H1 (cell line): ENCODE results near the gene SLC15A4. TPM values are rescaled to one million over a fixed set of nuclear protein-coding genes. Genes with fewer than 3 reads are reported as not detected.

Experiments used
- CTCF ChIA-PET: fragments of 300-600 bp; sonication (Branson Sonifier 250); formaldehyde crosslinking; loops from one replicate; lab custom pipeline; 2021; ENCODE audit not compliant: partially characterized antibody; lab: Charles Lee
- POLR2A ChIA-PET: fragments of 300-600 bp; sonication (Branson Sonifier 250); formaldehyde crosslinking; loops from one replicate; lab custom pipeline; 2021; ENCODE audit warnings: inconsistent platforms; ENCODE audit not compliant: partially characterized antibody; lab: Charles Lee
- DNase-seq, 2 experiments: peaks; one replicate each; pipeline versions ENCODE4 v3.0.0 to v3.0.0-alpha.2; 2010 to 2022; ENCODE audit warnings: low spot score in 2 of 2, low read depth in 1 of 2, mixed read lengths in 1 of 2
- FAIRE-seq: peaks from 2 replicates; lab custom pipeline; 2011; peaks lifted over from hg19 to GRCh38; lab: Jason Lieb, UNC
- H2AFZ ChIP-seq: 2 replicates; pipeline ENCODE4 v1.8.1; 2012; ENCODE audit warnings: low read length, inconsistent platforms
- H2AK5ac ChIP-seq: 2 replicates; pipeline ENCODE4 v1.6.1; 2013; ENCODE audit warnings: low read depth, low read length
- H2BK120ac ChIP-seq: replicated peaks from 2 replicates; pipeline ENCODE3; 2013; ENCODE audit warnings: low read depth, low read length, inconsistent platforms
- H2BK12ac ChIP-seq: 2 replicates; pipeline ENCODE4 v1.6.1; 2013; ENCODE audit warnings: low read depth, low read length
- H2BK15ac ChIP-seq: 2 replicates; pipeline ENCODE4 v1.6.1; 2013; ENCODE audit warnings: low read length
- H2BK20ac ChIP-seq: 2 replicates; pipeline ENCODE4 v1.6.1; 2013; ENCODE audit warnings: low read length
- H2BK5ac ChIP-seq: 2 replicates; pipeline ENCODE4 v1.6.1; 2013; ENCODE audit warnings: low read depth, low read length
- H3K14ac ChIP-seq: 2 replicates; pipeline ENCODE4 v1.6.1; 2013; ENCODE audit warnings: inconsistent platforms; ENCODE audit not compliant: insufficient read length
- H3K18ac ChIP-seq: 2 replicates; pipeline ENCODE4 v1.6.1; 2013; ENCODE audit warnings: low read length; ENCODE audit errors: extremely low read depth
- H3K23ac ChIP-seq: 2 replicates; pipeline ENCODE4 v1.6.1; 2013; ENCODE audit warnings: inconsistent platforms; ENCODE audit not compliant: insufficient read length
- H3K23me2 ChIP-seq: 2 replicates; pipeline ENCODE4 v1.6.1; 2013; ENCODE audit warnings: low read depth, low read length
- H3K27ac ChIP-seq: 2 replicates; pipeline ENCODE4 v1.6.1; 2011; ENCODE audit warnings: low read depth, low read length, inconsistent platforms
- H3K27me3 ChIP-seq, 4 experiments: replicated peaks in 1 of 4; 1 replicate in 1 of 4; 2 replicates in 3 of 4; pipeline versions ENCODE4 v1.6.1 to v1.8.1; 2011 to 2013; ENCODE audit warnings: low read length in 3 of 4, mild to moderate bottlenecking in 3 of 4, inconsistent platforms in 2 of 4, mixed read lengths in 2 of 4, moderate library complexity in 1 of 4; ENCODE audit not compliant: control insufficient read depth in 3 of 4, insufficient read depth in 3 of 4; ENCODE audit errors: extremely low read depth in 1 of 4
- H3K36me3 ChIP-seq, 4 experiments: 2 replicates each; pipeline versions ENCODE4 v1.6.1 to v1.8.1; 2011 to 2013; ENCODE audit warnings: mild to moderate bottlenecking in 4 of 4, low read length in 3 of 4, moderate library complexity in 2 of 4, control low read depth in 1 of 4, inconsistent platforms in 1 of 4; ENCODE audit not compliant: insufficient read depth in 4 of 4, control insufficient read depth in 2 of 4
- H3K4ac ChIP-seq: replicated peaks from 2 replicates; pipeline ENCODE3; 2013; ENCODE audit warnings: low read length, low read depth, mixed read lengths, inconsistent platforms; ENCODE audit not compliant: insufficient read length
- H3K4me1 ChIP-seq, 4 experiments: replicated peaks in 1 of 4; 1 replicate in 1 of 4; 2 replicates in 3 of 4; pipeline versions ENCODE4 v1.6.1 to v1.8.1; 2011 to 2013; ENCODE audit warnings: low read length in 3 of 4, inconsistent platforms in 2 of 4, mixed read lengths in 1 of 4; ENCODE audit not compliant: insufficient read depth in 4 of 4, control insufficient read depth in 3 of 4
- H3K4me2 ChIP-seq, 2 experiments: 2 replicates each; pipeline versions ENCODE4 v1.6.1 to v1.8.1; 2011 to 2013; ENCODE audit warnings: low read depth in 2 of 2, low read length in 2 of 2, control low read depth in 1 of 2, inconsistent platforms in 1 of 2, mild to moderate bottlenecking in 1 of 2; ENCODE audit not compliant: insufficient read depth in 1 of 2
- H3K4me3 ChIP-seq, 4 experiments: fragments of 200-600, 300-600 bp in 1 of 4; sonication (generic), shearing (Covaris generic), sonication (Bioruptor Twin) in 1 of 4; 2 replicates each; pipeline versions ENCODE4 v1.5.1 to v1.8.1; 2011 to 2016; ENCODE audit warnings: low read length in 4 of 4, low read depth in 3 of 4, control low read depth in 2 of 4, inconsistent platforms in 2 of 4, mild to moderate bottlenecking in 2 of 4, mixed read lengths in 1 of 4, moderate library complexity in 1 of 4; ENCODE audit not compliant: insufficient read depth in 2 of 4; ENCODE audit errors: extremely low read depth in 1 of 4
- H3K56ac ChIP-seq: replicated peaks from 2 replicates; pipeline ENCODE3; 2013; ENCODE audit warnings: low read depth, mild to moderate bottlenecking, mixed read lengths, low read length, inconsistent platforms; ENCODE audit not compliant: insufficient read length
- H3K79me1 ChIP-seq: 2 replicates; pipeline ENCODE4 v1.6.1; 2013; ENCODE audit warnings: low read depth, low read length, control low read depth
- H3K79me2 ChIP-seq, 2 experiments: 2 replicates each; pipeline versions ENCODE4 v1.6.1 to v1.8.1; 2012 to 2013; ENCODE audit warnings: low read length in 2 of 2, mild to moderate bottlenecking in 2 of 2, inconsistent platforms in 1 of 2; ENCODE audit not compliant: insufficient read depth in 2 of 2, control insufficient read depth in 1 of 2
- H3K9ac ChIP-seq, 4 experiments: replicated peaks in 1 of 4; 1 replicate in 1 of 4; 2 replicates in 3 of 4; pipeline versions ENCODE4 v1.6.1 to v1.8.1; 2011 to 2013; ENCODE audit warnings: low read depth in 3 of 4, low read length in 3 of 4, control low read depth in 2 of 4, mild to moderate bottlenecking in 2 of 4, moderate library complexity in 2 of 4, inconsistent platforms in 1 of 4; ENCODE audit errors: extremely low read depth in 1 of 4
- H3K9me3 ChIP-seq, 2 experiments: 2 replicates each; pipeline versions ENCODE4 v1.6.1 to v1.8.1; 2012 to 2013; ENCODE audit warnings: mild to moderate bottlenecking in 2 of 2, moderate library complexity in 2 of 2, control low read depth in 1 of 2, inconsistent platforms in 1 of 2, low read depth in 1 of 2, low read length in 1 of 2, mixed read lengths in 1 of 2; ENCODE audit not compliant: insufficient read depth in 2 of 2
- H4K20me1 ChIP-seq, 2 experiments: replicated peaks in 1 of 2; 2 replicates each; pipeline versions ENCODE3 to v1.8.1; 2011 to 2013; ENCODE audit warnings: inconsistent platforms in 2 of 2, low read length in 2 of 2, mild to moderate bottlenecking in 1 of 2; ENCODE audit not compliant: insufficient read depth in 2 of 2, control insufficient read depth in 1 of 2
- H4K5ac ChIP-seq: 2 replicates; pipeline ENCODE4 v1.6.1; 2013; ENCODE audit warnings: low read length, low read depth, mixed read lengths, inconsistent platforms; ENCODE audit not compliant: insufficient read length
- H4K8ac ChIP-seq: 2 replicates; pipeline ENCODE4 v1.8.0; 2013; ENCODE audit warnings: mild to moderate bottlenecking, moderate library complexity, low read length, inconsistent platforms; ENCODE audit not compliant: insufficient read depth; ENCODE audit errors: extremely low read depth
- H4K91ac ChIP-seq: replicated peaks from 2 replicates; pipeline ENCODE3; 2013; ENCODE audit warnings: low read length, mixed read lengths, inconsistent platforms; ENCODE audit not compliant: insufficient read length
- BACH1 ChIP-seq: IDR thresholded peaks from 2 replicates; pipeline ENCODE4 v1.6.1; 2012; ENCODE audit warnings: low read length, improper control_type of control experiment
- FOSL1 ChIP-seq: IDR thresholded peaks from 2 replicates; pipeline ENCODE4 v1.6.1; 2011; ENCODE audit warnings: mild to moderate bottlenecking, low read depth, low read length, moderate library complexity; ENCODE audit not compliant: insufficient read depth
- GABPA ChIP-seq: IDR thresholded peaks from 2 replicates; pipeline ENCODE4 v1.6.1; 2011; ENCODE audit warnings: mild to moderate bottlenecking, low read length, moderate library complexity, borderline replicate concordance; ENCODE audit not compliant: insufficient read depth
- NANOG ChIP-seq: IDR thresholded peaks from 2 replicates; pipeline ENCODE4 v1.6.1; 2011; ENCODE audit warnings: low read length, low read depth, mild to moderate bottlenecking, inconsistent platforms; ENCODE audit not compliant: insufficient read depth, poor library complexity, severe bottlenecking
- NRF1 ChIP-seq: IDR thresholded peaks from 2 replicates; pipeline ENCODE4 v1.6.1; 2011; ENCODE audit warnings: mild to moderate bottlenecking, low read depth, low read length, improper control_type of control experiment
- PHF8 ChIP-seq: fragments of 200-600 bp; sonication (generic); conservative IDR thresholded peaks from 2 replicates; pipeline ENCODE4 v1.7.1; 2012; ENCODE audit warnings: low read depth, mild to moderate bottlenecking, inconsistent platforms, low read length, moderate library complexity
- RFX5 ChIP-seq: IDR thresholded peaks from 2 replicates; pipeline ENCODE4 v1.6.1; 2011; ENCODE audit warnings: low read depth, low read length, improper control_type of control experiment, borderline replicate concordance
- RXRA ChIP-seq: IDR thresholded peaks from 2 replicates; pipeline ENCODE4 v1.6.1; 2011; ENCODE audit warnings: low read depth, mild to moderate bottlenecking, low read length, moderate library complexity; ENCODE audit not compliant: insufficient read depth
- SP2 ChIP-seq: IDR thresholded peaks from 2 replicates; pipeline ENCODE4 v1.6.1; 2012; ENCODE audit warnings: mild to moderate bottlenecking, low read length, inconsistent platforms
- TAF7 ChIP-seq: optimal IDR thresholded peaks from 2 replicates; pipeline ENCODE3; 2011; ENCODE audit warnings: low read depth, mild to moderate bottlenecking, inconsistent platforms, low read length, moderate library complexity, borderline replicate concordance
- whole genome bisulfite sequencing, 2 experiments: shearing (Covaris generic) in 1 of 2; methylation state at CpG; one replicate each; pipeline versions ENCODE4 v1.1.6 to v1.1.7; 2013 to 2015; ENCODE audit warnings: low lambda C conversion rate in 2 of 2, mixed read lengths in 2 of 2, inconsistent platforms in 1 of 2, low coverage in 1 of 2, missing lambda C conversion rate in 1 of 2; ENCODE audit not compliant: insufficient replicate concordance in 2 of 2, insufficient coverage in 1 of 2, insufficient read length in 1 of 2; ENCODE audit errors: extremely low coverage in 1 of 2, missing lambda C conversion rate in 1 of 2; 5-methylcytosine and 5-hydroxymethylcytosine counted together
- polyA plus RNA-seq, 7 experiments: library from polyadenylated mRNA; depleted of rRNA in 3 of 7; stranded (reverse) in 5 of 7; unstranded in 2 of 7; fragments of >200 nt in 5 of 7; fragments of 200-250 nt in 2 of 7; gene quantifications; 1 replicate in 5 of 7; 2 replicates in 1 of 7; 4 replicates in 1 of 7; pipeline versions ENCODE4 v1.2.1 to v1.2.3, GENCODE V29; 2011 to 2013; ENCODE audit warnings: missing spikeins in 2 of 7, mixed read lengths in 2 of 7
- total RNA-seq: library from RNA; stranded (reverse); fragmentation: NEBNext Ultra II Directional; extraction: Animal tissue kit (Norgen Biotek cat#: 25700); gene quantifications from 2 replicates; pipeline ENCODE4 v1.2.1, GENCODE V29; 2021

SLC15A4 gene
- total and polyA plus RNA-seq, 2 of the 8 experiments (the other 6 are each of a cell fraction or from before 2014, with no cell fraction given), result 22.7 to 26.6 TPM

DNA sequence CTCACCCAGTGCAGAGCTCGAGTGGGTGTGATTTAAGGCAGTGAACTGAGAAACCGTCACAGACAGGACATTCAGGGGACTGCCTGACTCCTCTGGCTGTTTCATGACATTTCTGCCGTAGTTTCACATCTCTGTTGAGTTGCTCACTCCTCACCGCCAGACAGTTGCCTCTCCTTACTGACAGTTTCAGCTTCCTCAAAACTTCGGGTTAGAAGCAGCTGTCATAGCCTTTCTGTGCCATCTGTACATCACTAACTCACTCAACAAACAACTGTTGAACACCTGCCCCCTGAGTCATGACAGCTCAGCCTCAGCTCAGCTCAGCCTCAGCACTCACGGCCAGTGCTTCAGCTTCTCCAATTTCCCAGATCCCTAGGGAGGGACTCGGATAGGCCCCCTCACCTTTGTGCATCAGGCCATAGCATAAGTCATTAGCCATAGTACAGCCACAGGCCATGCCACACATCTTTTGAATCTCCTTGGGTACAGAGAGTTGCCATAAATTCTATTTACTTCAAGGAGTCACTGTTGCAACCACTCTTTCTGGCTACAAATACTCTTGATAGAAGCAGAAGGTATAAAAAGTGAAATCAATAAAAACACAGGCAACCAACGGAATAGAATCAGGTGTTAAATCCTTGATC lies 6.2 kb upstream of the SLC15A4 start:
- Histone ChIP-seq H3K14ac (no peak overlapping the region), H2BK20ac (no peak overlapping the region), H3K23ac (no peak overlapping the region), H2BK5ac (no peak overlapping the region), H2BK15ac (no peak overlapping the region), H3K79me1 (no peaks in the 10 kb centered on the region), H2BK120ac (no peak overlapping the region), H3K4me2 (no peak overlapping the region), H3K56ac (no peak overlapping the region), H4K5ac (no peak overlapping the region), H4K91ac (no peak overlapping the region), H2AK5ac (no peak overlapping the region), H4K20me1 (no peaks in the 10 kb centered on the region), H3K9me3 (no peaks in the 10 kb centered on the region), H3K4me3 (no peak overlapping the region), H3K9ac (no peak overlapping the region), H3K4me1 (no peaks in the 10 kb centered on the region), H3K36me3 (no peaks in the 10 kb centered on the region; a peak in 1 of 8 replicates), H3K18ac (no peak overlapping the region), H3K27me3 (no peaks in the 10 kb centered on the region), H3K4ac (no peak overlapping the region), H2BK12ac (no peak overlapping the region), H3K27ac (no peak overlapping the region), H2AFZ (no peak overlapping the region), H4K8ac (no peak overlapping the region), H3K23me2 (no peaks in the 10 kb centered on the region), H3K79me2 (no peaks in the 10 kb centered on the region)
- no peak for TF ChIP-seq PHF8
- TF ChIP-seq RFX5, result no peak
- no peak for TF ChIP-seq NRF1
- TF ChIP-seq NANOG, result no peak
- TF ChIP-seq GABPA, result no peak
- no peak for TF ChIP-seq RXRA
- TF ChIP-seq SP2, result no peak
- TF ChIP-seq BACH1, result no peak
- no peak for TF ChIP-seq FOSL1
- no peak for TF ChIP-seq TAF7
- CTCF ChIA-PET, result interaction anchor here (0.5 to 0.7 kb wide), 3 partner anchors 9 to 200 kb away, joined by 3 to 4 read pairs (median 3); no protein-coding TSS in a partner anchor
- POLR2A ChIA-PET, result no interaction called here
- FAIRE-seq, result no peak
- no peak for DNase-seq
- WGBS, 2 experiments, result 93% methylated on average over 8 of the region's 8 CpGs; no CpG with 5 or more reads in 1 of the 2 experiments
